ENCODE measurements around the gene HGS.

- TF ChIP-seq EZH2phosphoT487 (IDR thresholded peaks at IDR 0.05; ENCODE audit: borderline replicate concordance, low read length) = no peak
- TF ChIP-seq, protein P1, sequence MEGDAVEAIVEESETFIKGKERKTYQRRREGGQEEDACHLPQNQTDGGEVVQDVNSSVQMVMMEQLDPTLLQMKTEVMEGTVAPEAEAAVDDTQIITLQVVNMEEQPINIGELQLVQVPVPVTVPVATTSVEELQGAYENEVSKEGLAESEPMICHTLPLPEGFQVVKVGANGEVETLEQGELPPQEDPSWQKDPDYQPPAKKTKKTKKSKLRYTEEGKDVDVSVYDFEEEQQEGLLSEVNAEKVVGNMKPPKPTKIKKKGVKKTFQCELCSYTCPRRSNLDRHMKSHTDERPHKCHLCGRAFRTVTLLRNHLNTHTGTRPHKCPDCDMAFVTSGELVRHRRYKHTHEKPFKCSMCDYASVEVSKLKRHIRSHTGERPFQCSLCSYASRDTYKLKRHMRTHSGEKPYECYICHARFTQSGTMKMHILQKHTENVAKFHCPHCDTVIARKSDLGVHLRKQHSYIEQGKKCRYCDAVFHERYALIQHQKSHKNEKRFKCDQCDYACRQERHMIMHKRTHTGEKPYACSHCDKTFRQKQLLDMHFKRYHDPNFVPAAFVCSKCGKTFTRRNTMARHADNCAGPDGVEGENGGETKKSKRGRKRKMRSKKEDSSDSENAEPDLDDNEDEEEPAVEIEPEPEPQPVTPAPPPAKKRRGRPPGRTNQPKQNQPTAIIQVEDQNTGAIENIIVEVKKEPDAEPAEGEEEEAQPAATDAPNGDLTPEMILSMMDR (IDR thresholded peaks at IDR 0.05; ENCODE audit: low read depth, low read length, poor library complexity, severe bottlenecking) = no peak
Observed at GRCh38 chr17:81725439-81725838, 41.6 kb downstream of the HGS start.

All from DOHH2 (cell line).